ENCODE measurements around the gene TSN.

GRCh38 chr2:121722479-121722878 lies 33.0 kb upstream of the TSN start:
- TF ChIP-seq CTCF (IDR thresholded peaks at IDR 0.05) (no peak), EZH2phosphoT487 (IDR thresholded peaks at IDR 0.05) (no peak), EZH2 (IDR thresholded peaks at IDR 0.05) (no peak)

All from neural progenitor cell (in vitro differentiated cells).